Upper lobe of left lung (tissue), 6 donors: ENCODE results near the gene PRKCH. TPM values are rescaled to one million over a fixed set of nuclear protein-coding genes. Genes with fewer than 3 reads are reported as not detected.

Experiments used
- ATAC-seq, 2 donors: fragments of 200-7000 bp; cut with Tn5 transposase; one replicate each; pipeline ENCODE4 v1.9.1; 2022; ENCODE audit warnings: mild to moderate bottlenecking in 2 of 2, moderate library complexity in 2 of 2; ENCODE audit not compliant: low FRiP score in 2 of 2
- DNase-seq, 2 donors: peaks; one replicate each; pipeline ENCODE4 v3.0.0-alpha.2; 2019 to 2020
- H3K27ac ChIP-seq, 4 donors: fragments of 200-600 bp; sonication (generic); one replicate each; pipeline ENCODE4 v1.5.1; 2016 to 2019
- H3K27me3 ChIP-seq, 4 donors: fragments of 200-600 bp; sonication (generic); one replicate each; pipeline ENCODE4 v1.5.1; 2017 to 2019
- H3K36me3 ChIP-seq, 4 donors: fragments of 200-600 bp; sonication (generic); one replicate each; pipeline ENCODE4 v1.5.1; 2016 to 2019
- H3K4me1 ChIP-seq, 4 donors: fragments of 200-600 bp; sonication (generic); one replicate each; pipeline ENCODE4 v1.5.1; 2018 to 2019
- H3K4me3 ChIP-seq, 4 donors: fragments of 200-600 bp; sonication (generic); one replicate each; pipeline ENCODE4 v1.5.1; 2017 to 2019; ENCODE audit warnings: mild to moderate bottlenecking in 2 of 4, moderate library complexity in 1 of 4
- H3K9me3 ChIP-seq, 4 donors: fragments of 200-600 bp; sonication (generic); one replicate each; pipeline ENCODE4 v1.5.1; 2018 to 2019
- EP300 ChIP-seq, 4 donors: sonication (generic); formaldehyde crosslinking; IDR thresholded peaks; one replicate each; pipeline ENCODE4 v1.5.1; 2017; ENCODE audit warnings: antibody characterized with exemption in 4 of 4, control low read depth in 2 of 4
- POLR2A ChIP-seq, 4 donors: fragments of 450-650 bp; IDR thresholded peaks; one replicate each; pipeline ENCODE4 v1.5.1; 2016 to 2017; ENCODE audit warnings: antibody characterized with exemption in 4 of 4, mild to moderate bottlenecking in 2 of 4
- POLR2AphosphoS5 ChIP-seq, 2 donors: sonication (generic); formaldehyde crosslinking; IDR thresholded peaks; one replicate each; pipeline ENCODE4 v1.5.1; 2017; ENCODE audit warnings: antibody characterized with exemption in 2 of 2
- WGBS, 2 donors: methylation state at CpG; one replicate each; pipeline ENCODE4 v1.1.5; 2017 to 2018; 5-methylcytosine and 5-hydroxymethylcytosine counted together
- total RNA-seq, 6 donors: library from RNA; depleted of rRNA in 4 of 6; stranded (reverse); fragments of >200 nt in 4 of 6; gene quantifications; one replicate each; pipeline versions ENCODE4 v1.1.0 to v1.2.1, GENCODE V29; 2016 to 2021
- TF ChIP-seq, protein P1 (sequence below), 6 experiments: fragments of 450-650 bp in 4 of 6; fragments of 200-600 bp in 2 of 6; sonication (generic) in 2 of 6; IDR thresholded peaks; one replicate each; pipeline ENCODE4 v1.5.1; 2016 to 2019; ENCODE audit warnings: antibody characterized with exemption in 6 of 6
- donor health status: DM: no; HTN: no; CAD: no; lungs with moderate emphysema.
- donor health status: DM: no; HTN: yes; CAD: no; lungs with severe emphysema.

The PRKCH gene
- total RNA-seq, 6 donors from 2014 or later: 54.0 to 102 (median 76.6) TPM

DNA sequence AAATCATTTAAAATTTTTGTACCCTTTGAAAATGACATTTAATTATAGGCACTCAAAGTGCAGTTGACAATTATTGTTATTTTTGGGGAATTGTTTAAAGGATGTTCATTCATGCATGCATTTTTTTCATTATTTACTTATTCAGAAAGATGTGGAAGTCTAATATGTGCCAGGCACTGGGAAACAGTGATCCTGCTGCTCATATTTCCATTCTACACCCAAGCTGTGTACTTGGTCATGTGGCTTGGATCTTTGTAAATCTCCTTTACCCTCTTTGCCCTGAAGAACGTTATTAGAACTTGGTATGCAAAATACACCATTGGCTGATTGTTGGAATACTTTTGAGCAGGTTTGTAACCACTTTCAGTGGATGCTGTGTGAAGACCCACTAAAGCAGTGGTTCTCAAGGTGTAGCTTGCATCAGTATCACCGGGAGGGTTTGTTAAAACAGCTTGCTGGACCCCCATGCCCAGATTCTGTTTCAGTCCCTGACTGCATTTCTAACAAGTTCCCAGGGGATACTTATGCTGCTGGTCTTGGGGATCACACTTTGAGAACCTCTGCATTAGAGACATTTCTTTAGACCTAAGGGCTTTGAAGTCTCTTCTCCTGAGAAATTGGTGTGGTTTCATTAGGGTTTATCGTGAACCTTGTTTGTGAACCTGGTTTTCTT is 47.5 kb downstream of the PRKCH start:
- Histone ChIP-seq H3K4me1 (peaks cover 30 to 69% (median 44%) of the 10 kb centered on the region in 4 donors), H3K4me3 (no peak overlapping the region), H3K27me3 (no peaks in the 10 kb centered on the region), H3K9me3 (peaks cover 0 to 3% (median under 1%) of the 10 kb centered on the region in 4 donors), H3K27ac (no peak overlapping the region), H3K36me3 (no peaks in the 10 kb centered on the region)
- 60 to 62% methylated on average over 3 of the region's 3 CpGs for WGBS, 2 donors
- ATAC-seq: no peak
- TF ChIP-seq EP300 (IDR thresholded peaks at IDR 0.05): no peak
- TF ChIP-seq, protein P1, sequence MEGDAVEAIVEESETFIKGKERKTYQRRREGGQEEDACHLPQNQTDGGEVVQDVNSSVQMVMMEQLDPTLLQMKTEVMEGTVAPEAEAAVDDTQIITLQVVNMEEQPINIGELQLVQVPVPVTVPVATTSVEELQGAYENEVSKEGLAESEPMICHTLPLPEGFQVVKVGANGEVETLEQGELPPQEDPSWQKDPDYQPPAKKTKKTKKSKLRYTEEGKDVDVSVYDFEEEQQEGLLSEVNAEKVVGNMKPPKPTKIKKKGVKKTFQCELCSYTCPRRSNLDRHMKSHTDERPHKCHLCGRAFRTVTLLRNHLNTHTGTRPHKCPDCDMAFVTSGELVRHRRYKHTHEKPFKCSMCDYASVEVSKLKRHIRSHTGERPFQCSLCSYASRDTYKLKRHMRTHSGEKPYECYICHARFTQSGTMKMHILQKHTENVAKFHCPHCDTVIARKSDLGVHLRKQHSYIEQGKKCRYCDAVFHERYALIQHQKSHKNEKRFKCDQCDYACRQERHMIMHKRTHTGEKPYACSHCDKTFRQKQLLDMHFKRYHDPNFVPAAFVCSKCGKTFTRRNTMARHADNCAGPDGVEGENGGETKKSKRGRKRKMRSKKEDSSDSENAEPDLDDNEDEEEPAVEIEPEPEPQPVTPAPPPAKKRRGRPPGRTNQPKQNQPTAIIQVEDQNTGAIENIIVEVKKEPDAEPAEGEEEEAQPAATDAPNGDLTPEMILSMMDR (IDR thresholded peaks at IDR 0.05): no peak
- TF ChIP-seq POLR2A (IDR thresholded peaks at IDR 0.05): no peak
- no peak for TF ChIP-seq POLR2AphosphoS5 (IDR thresholded peaks at IDR 0.05)
- no peak for DNase-seq

DNA sequence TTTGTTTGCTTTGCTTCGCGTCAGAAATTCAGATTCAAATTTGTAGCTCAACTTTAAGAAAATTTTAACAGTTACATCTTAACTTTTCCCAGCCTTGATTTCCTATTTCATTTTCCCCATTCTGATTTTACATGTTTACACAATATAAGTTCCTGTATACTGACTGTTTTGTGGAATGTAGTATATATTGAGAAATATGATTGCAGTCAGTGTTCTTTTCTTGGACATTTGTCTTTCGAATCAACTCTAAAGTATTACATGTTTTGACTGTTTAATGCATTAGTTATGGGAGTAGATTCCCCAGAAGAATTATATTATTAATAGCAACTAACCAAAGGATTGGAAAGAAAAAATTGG is 48.1 kb downstream of the PRKCH start:
- H3K9me3 ChIP-seq: peaks cover 4 to 8% (median 6%) of the 10 kb centered on the region in 4 donors
- 71 to 79% methylated on average over 3 of the region's 3 CpGs for WGBS, 2 donors
- peaks cover 30 to 64% (median 44%) of the 10 kb centered on the region in 4 donors for H3K4me1 ChIP-seq
- DNase-seq (no peak), ATAC-seq (no peak)
- no peaks in the 10 kb centered on the region for H3K36me3 ChIP-seq
- H3K27ac ChIP-seq: no peak overlapping the region
- no peaks in the 10 kb centered on the region for H3K27me3 ChIP-seq
- no peak overlapping the region for H3K4me3 ChIP-seq
- TF ChIP-seq POLR2A (IDR thresholded peaks at IDR 0.05): no peak
- TF ChIP-seq POLR2AphosphoS5 (IDR thresholded peaks at IDR 0.05): no peak
- no peak for TF ChIP-seq EP300 (IDR thresholded peaks at IDR 0.05)
- TF ChIP-seq, protein P1 (IDR thresholded peaks at IDR 0.05): no peak

DNA sequence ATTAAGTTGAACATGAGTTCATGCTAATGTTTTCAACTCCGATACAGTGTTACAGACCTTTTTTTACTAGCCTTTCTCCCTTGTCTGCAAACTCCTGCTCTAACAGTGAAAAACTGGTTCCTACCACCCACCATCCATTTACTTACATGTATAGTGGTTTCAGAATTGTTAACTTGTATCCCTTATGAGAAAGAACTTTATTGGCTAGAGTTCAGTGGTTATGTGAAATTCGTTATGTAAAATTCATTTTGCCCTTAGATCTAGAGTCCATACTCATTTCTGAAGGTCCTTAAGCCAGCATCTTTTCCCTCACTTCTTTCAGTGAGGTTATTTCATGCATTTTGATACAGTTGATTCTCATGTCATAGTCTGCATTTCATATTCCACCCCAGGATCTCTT is 51.0 kb downstream of the PRKCH start:
- no peaks in the 10 kb centered on the region for H3K27me3 ChIP-seq
- DNase-seq: no peak
- peaks cover 6 to 14% (median 8%) of the 10 kb centered on the region in 4 donors for H3K9me3 ChIP-seq
- no peak for ATAC-seq
- no peak overlapping the region for H3K4me3 ChIP-seq
- no peak overlapping the region for H3K27ac ChIP-seq
- no peaks in the 10 kb centered on the region for H3K36me3 ChIP-seq
- TF ChIP-seq POLR2A (IDR thresholded peaks at IDR 0.05) (no peak), EP300 (IDR thresholded peaks at IDR 0.05) (no peak), POLR2AphosphoS5 (IDR thresholded peaks at IDR 0.05) (no peak)
- TF ChIP-seq, protein P1 (IDR thresholded peaks at IDR 0.05): no peak
- 89 to 95% methylated on average over 2 of the region's 2 CpGs for WGBS, 2 donors
- H3K4me1 ChIP-seq: peaks cover 11 to 42% (median 20%) of the 10 kb centered on the region in 4 donors

DNA sequence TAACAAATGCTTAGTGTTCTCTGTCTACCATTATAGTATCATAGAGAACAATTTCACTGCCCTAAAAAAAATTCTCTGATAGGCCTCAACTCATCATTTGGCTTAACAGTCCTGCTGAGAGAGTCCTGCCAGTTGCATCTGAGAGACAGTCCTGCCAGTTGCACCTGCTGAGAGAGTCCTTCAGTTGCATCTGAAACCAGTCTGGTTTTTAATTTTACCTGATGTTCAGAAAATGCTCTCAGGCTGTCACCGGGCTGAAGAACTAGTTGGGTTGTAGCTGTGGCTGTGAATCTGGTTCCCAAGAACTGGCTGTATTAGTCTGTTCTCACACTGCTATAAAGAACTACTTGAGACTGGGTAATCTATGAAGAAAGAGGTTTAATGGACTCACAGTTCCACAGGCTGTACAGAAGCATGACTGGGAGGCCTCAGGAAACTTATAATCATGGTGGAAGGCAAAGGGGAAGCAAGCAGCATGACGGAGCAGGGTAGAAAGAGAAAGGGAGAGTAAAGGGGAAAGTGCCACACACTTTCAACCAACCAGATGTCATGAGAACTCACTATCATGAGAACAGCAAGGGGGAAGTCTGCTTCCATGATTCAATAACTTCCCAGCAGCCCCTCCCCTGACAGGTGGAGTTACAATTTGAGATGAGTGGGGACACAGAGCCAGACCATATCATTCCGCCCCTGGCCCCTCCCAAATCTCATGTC is 51.6 kb downstream of the PRKCH start:
- Histone ChIP-seq H3K4me1 (peaks cover 5 to 36% (median 16%) of the 10 kb centered on the region in 4 donors), H3K9me3 (peaks cover 6 to 14% (median 8%) of the 10 kb centered on the region in 4 donors), H3K27me3 (no peaks in the 10 kb centered on the region), H3K36me3 (no peaks in the 10 kb centered on the region), H3K27ac (no peak overlapping the region), H3K4me3 (no peak overlapping the region)
- TF ChIP-seq POLR2AphosphoS5 (IDR thresholded peaks at IDR 0.05) (no peak), EP300 (IDR thresholded peaks at IDR 0.05) (no peak), POLR2A (IDR thresholded peaks at IDR 0.05) (no peak)
- TF ChIP-seq, protein P1 (IDR thresholded peaks at IDR 0.05): no peak
- 84 to 92% methylated on average over 3 of the region's 3 CpGs for WGBS, 2 donors
- ATAC-seq: no peak
- no peak for DNase-seq
